Measurements from ENCODE around the gene TACSTD2. TPM values are rescaled to one million over a fixed set of nuclear protein-coding genes. Genes with fewer than 3 reads are reported as not detected.
A peak's percentile ranks its signal among the peaks of the same experiment; 100 is the strongest.
"Not testable (repeated sequence)": the region's sequence is repeated elsewhere in the genome, so short reads cannot be mapped to it uniquely, and the experiment has no call there.

Gene TACSTD2, protein sequence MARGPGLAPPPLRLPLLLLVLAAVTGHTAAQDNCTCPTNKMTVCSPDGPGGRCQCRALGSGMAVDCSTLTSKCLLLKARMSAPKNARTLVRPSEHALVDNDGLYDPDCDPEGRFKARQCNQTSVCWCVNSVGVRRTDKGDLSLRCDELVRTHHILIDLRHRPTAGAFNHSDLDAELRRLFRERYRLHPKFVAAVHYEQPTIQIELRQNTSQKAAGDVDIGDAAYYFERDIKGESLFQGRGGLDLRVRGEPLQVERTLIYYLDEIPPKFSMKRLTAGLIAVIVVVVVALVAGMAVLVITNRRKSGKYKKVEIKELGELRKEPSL
- total RNA-seq (40.6 TPM), polyA plus RNA-seq (89.6 TPM)

DNA sequence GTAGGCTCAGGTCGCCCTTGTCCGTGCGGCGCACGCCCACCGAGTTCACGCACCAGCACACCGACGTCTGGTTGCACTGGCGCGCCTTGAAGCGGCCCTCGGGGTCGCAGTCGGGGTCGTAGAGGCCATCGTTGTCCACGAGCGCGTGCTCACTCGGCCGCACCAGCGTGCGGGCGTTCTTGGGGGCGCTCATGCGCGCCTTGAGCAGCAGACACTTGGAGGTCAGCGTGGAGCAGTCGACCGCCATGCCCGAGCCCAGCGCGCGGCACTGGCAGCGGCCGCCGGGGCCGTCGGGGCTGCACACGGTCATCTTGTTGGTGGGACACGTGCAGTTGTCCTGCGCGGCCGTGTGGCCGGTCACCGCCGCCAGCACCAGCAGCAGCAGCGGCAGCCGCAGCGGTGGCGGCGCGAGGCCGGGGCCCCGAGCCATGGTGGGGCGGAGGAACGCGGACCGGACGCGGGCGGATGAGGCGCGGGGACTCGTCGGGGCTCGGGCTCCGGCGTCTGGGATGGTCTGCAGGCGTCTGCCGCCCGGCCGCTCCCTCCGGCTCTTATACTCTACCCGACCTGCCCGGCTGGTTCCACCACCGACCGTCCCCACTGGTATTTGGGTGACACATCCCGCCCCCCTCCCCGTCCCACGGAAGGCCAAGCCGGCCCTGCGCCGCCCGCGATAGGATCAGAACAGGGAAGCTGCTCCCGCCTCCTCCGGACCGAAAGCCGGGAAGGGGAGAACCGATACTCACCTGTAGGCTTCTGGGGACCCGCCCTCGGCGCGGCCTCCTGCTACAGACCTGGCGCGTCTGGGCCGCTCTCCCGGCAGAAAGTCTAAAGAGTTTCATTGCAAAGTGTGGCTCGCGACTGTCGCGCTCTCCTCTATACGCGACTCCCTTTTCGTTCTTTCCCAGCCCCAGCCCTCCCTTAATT lies at the start of gene TACSTD2:
TACSTD2 (minus strand) TSS at position 526 of the 927 bp plus-strand sequence; CDS start at position 430, 96 bp downstream.
- peak within 1 kb of the TSS; percentile 47 for H3K4me3 ChIP-seq (ENCODE audit: low read depth, low read length)
- DNase-seq (ENCODE audit: extremely low spot score), result peak; percentile 65
- H3K36me3 ChIP-seq (ENCODE audit: insufficient read depth), result no peaks in the 10 kb centered on the region
- peaks cover 3% of the 10 kb centered on the region for H3K4me1 ChIP-seq (ENCODE audit: insufficient read depth)
- peak within 1 kb of the TSS; percentile 88 for H3K27ac ChIP-seq (ENCODE audit: low read depth)
- 7% methylated on average over 107 of the region's 107 CpGs for WGBS

DNA sequence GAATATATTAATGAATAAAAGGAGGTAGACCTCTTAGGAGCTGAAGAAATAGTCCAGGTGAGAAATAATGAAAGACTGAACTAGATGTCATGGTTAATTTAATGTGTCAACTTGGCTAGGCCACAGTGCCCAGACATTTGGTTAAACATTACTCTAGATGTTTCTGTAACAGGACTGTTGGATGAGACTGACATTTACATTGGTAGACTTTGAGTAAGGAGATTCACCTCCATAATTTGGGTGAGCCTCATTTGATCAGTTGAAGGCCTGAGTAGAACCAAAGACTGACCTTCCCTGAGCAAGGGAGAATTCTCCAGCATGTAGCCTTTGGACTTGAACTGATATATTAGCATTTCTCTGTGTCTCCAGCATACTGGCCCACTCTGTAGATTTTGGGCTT lies 49.2 kb upstream of the TACSTD2 start:
- H3K4me3 ChIP-seq (ENCODE audit: low read depth, low read length), result no peak overlapping the region
- H3K36me3 ChIP-seq (ENCODE audit: insufficient read depth), result no peaks in the 10 kb centered on the region
- no peak for DNase-seq (ENCODE audit: extremely low spot score)
- no peaks in the 10 kb centered on the region for H3K4me1 ChIP-seq (ENCODE audit: insufficient read depth)
- H3K27ac ChIP-seq (ENCODE audit: low read depth), result no peak overlapping the region

DNA sequence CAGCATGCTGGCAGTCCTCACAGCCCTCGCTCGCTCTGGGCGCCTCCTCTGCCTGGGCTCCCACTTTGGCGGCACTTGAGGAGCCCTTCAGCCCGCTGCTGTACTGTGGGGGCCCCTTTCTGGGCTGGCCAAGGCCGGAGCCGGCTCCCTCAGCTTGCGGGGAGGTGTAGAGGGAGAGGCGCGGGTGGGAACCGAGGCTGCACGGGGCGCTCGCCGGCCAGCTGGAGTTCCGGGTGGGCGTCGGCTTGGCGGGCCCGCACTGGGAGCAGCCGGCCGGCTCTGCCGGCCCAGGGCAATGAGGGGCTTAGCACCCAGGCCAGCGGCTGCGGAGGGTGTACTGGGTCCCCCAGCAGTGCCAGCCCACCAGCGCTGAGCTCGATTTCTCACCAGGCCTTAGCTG lies 46.2 kb upstream of the TACSTD2 start:
- not testable (repeated sequence) for H3K4me3 ChIP-seq (ENCODE audit: low read depth, low read length); H3K27ac ChIP-seq (ENCODE audit: low read depth); DNase-seq (ENCODE audit: extremely low spot score); H3K4me1 ChIP-seq (ENCODE audit: insufficient read depth); H3K36me3 ChIP-seq (ENCODE audit: insufficient read depth)
- WGBS, result 95% methylated on average over 23 of the region's 27 CpGs

DNA sequence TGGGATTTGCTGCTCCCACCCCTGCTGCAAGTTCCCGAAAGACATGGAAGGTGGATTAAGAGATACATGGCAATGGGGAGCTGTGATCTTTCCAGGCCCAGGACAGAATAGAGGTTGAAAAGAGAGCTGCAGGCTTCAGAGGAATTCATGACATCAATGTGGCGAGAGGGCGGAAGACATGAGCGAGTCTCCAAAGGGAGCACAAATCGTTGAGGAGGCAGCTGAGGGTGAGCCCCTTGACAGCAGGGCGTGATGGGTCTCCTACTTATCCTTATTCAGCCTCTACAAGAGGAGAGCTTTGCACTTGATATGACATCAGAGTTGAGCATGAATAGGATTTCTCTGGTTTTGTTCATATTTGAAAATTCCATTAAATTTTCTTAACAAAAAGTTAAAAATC lies 45.5 kb upstream of the TACSTD2 start:
- no peaks in the 10 kb centered on the region for H3K36me3 ChIP-seq (ENCODE audit: insufficient read depth)
- WGBS, result 94% methylated on average over 6 of the region's 6 CpGs
- peaks cover 2% of the 10 kb centered on the region for H3K4me1 ChIP-seq (ENCODE audit: insufficient read depth)
- H3K4me3 ChIP-seq (ENCODE audit: low read depth, low read length), result no peak overlapping the region
- H3K27ac ChIP-seq (ENCODE audit: low read depth), result no peak overlapping the region
- DNase-seq (ENCODE audit: extremely low spot score), result no peak

DNA sequence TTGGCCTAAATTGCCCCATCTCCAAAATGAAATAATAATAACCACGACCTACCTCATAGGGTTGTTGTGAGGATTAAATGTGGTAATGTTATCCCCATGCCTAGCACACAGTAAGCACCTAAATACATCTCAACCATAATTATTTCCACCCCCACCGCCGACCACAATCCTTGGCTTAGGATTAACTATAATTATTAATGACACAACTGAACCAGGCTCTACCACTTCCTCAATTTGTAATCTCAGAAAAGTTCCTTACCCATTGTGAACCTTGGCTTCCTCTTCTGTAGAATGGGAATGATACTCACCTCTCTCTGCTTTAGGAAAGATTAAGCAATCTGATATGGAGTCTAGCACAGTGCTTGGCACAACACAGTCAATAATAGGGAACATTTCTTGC lies 44.3 kb upstream of the TACSTD2 start:
- Histone ChIP-seq H3K4me1 (ENCODE audit: insufficient read depth) (peaks cover 2% of the 10 kb centered on the region), H3K36me3 (ENCODE audit: insufficient read depth) (no peaks in the 10 kb centered on the region), H3K27ac (ENCODE audit: low read depth) (no peak overlapping the region), H3K4me3 (ENCODE audit: low read depth, low read length) (no peak overlapping the region)
- WGBS, result 83% methylated on average over 3 of the region's 3 CpGs
- DNase-seq (ENCODE audit: extremely low spot score), result no peak

DNA sequence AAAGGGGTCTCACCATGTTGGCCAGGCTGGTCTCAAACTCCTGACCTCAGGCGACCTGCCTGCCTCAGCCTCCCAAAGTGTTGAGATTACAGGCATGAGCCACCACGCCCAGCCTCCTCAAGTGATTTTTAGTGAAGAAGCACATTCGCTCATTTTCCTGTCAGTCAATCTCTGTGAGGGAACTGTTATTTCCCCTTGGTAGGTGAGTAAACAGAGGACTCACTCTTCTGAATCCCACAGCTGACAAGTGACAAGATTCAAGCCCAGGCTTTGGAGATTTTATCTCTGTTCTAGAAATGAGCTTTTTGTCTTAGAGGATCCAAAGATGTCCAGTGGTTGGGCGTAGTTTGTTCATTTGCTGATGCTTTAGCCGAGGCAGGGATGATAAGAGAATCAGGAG lies 43.9 kb upstream of the TACSTD2 start:
- DNase-seq (ENCODE audit: extremely low spot score), result no peak
- no peak overlapping the region for H3K4me3 ChIP-seq (ENCODE audit: low read depth, low read length)
- no peaks in the 10 kb centered on the region for H3K36me3 ChIP-seq (ENCODE audit: insufficient read depth)
- no peak overlapping the region for H3K27ac ChIP-seq (ENCODE audit: low read depth)
- 80% methylated on average over 5 of the region's 5 CpGs for WGBS
- H3K4me1 ChIP-seq (ENCODE audit: insufficient read depth), result peaks cover 2% of the 10 kb centered on the region

DNA sequence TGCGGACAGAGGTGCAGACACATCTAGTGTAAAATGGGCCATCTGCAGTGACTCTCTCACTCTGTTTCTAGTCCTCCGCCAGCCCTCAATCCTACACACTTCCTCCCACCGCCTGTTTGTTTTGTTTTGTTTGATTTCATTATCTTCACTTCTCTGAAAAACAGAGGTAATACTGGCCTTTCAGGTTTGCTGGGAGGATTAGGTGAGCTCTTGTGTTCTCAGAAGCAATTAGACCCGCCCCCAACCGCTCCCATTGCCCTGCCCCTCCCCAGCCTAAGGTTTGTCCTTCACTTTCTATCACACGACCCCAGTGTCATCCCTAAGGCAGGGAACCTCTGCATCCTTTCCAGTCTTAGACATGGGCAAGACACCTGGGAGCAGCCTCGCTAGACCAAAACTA lies 43.2 kb upstream of the TACSTD2 start:
- peak; percentile 79 for DNase-seq (ENCODE audit: extremely low spot score)
- Histone ChIP-seq H3K27ac (ENCODE audit: low read depth) (peak overlapping the region; percentile 32), H3K4me1 (ENCODE audit: insufficient read depth) (peaks cover 2% of the 10 kb centered on the region), H3K36me3 (ENCODE audit: insufficient read depth) (no peaks in the 10 kb centered on the region), H3K4me3 (ENCODE audit: low read depth, low read length) (no peak overlapping the region)
- WGBS, result 76% methylated on average over 7 of the region's 7 CpGs

DNA sequence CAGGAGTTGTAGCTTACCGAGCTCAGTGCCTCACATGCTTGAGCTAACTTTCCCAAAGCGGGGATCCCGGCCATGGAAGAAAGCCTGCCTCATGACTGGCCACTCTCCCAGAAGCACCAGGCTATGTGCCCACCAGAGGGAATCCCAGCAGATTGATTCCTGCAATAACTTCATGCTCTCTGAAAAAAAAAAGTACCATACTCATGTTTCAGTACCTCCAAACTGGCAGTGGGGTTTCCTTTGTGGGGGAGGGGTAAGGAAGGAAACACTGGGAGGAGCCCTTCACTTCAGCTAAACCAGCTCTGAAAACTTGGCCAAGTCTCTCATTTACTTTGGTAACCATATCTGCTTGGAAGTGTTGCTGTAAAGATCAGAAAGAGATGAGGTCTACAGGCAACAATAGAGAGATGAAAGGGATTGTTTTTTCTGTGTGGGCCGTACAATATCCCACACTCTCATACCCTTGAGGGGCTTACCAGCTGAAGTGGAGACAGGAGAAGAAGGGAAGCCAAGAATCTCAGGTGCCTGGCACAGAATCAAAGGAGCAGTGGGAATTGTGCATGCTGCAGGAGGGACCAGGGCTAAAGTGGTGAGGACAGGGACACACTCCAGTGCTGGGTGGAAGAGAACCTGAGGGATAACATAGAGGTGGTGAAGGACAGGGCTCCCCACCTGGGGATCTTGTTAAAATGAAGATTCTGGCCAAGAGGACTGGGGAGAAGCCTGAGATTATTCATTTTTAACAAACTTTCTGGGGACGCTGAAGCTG lies 42.4 kb upstream of the TACSTD2 start:
- WGBS, result 61% methylated on average over 5 of the region's 5 CpGs
- H3K36me3 ChIP-seq (ENCODE audit: insufficient read depth), result no peaks in the 10 kb centered on the region
- H3K4me3 ChIP-seq (ENCODE audit: low read depth, low read length), result no peak overlapping the region
- H3K27ac ChIP-seq (ENCODE audit: low read depth), result peak overlapping the region; percentile 32
- peaks cover 2% of the 10 kb centered on the region for H3K4me1 ChIP-seq (ENCODE audit: insufficient read depth)
- DNase-seq (ENCODE audit: extremely low spot score), result no peak

DNA sequence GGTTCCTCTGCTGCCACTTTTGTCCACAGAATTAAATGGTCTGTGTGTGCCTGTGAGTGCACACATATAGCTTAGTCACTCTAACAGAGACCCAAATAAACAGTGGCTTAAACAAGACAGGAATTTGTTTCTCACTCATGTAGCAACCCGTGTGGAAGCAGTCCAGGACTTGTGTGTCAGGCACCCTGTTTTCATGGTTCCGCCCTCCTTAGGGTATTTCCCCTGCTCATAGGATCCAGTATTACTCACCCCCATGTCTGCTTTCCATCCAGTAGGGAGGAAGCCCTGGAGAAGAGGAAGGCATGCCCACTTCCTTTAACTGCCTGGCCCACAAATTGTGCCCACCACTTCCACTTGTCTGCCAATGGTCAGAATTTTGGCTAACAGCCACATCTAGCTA lies 41.3 kb upstream of the TACSTD2 start:
- Histone ChIP-seq H3K4me3 (ENCODE audit: low read depth, low read length) (no peak overlapping the region), H3K36me3 (ENCODE audit: insufficient read depth) (no peaks in the 10 kb centered on the region), H3K27ac (ENCODE audit: low read depth) (no peak overlapping the region), H3K4me1 (ENCODE audit: insufficient read depth) (peaks cover 2% of the 10 kb centered on the region)
- DNase-seq (ENCODE audit: extremely low spot score), result peak; percentile 59
- WGBS, result 42% methylated on average over 2 of the region's 2 CpGs

DNA sequence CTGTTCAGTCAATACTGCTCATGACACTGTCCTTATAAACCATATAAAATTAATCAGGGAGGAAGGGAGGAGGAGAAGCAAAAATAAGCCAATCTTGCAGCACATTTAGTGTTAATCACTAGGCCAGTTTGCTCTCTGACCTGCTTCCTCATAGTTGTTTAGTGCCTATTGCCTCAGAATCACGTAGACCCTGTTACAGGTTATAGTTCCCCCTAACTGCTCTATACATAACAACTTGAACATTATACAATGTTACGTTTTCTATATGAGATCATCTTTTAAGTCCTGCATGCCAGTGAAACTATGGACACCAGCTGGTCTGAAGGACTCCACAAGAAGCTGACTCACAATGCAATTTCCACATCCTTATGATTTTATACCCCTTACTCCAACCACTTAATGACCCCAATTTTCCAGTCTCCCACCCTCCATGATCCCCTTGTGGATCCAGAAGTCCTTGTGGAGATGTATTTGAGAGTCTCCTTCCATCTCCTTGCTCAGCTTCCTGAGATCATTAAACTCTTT lies 34.9 kb upstream of the TACSTD2 start:
- WGBS, result 54% methylated on average over 2 of the region's 2 CpGs
- H3K27ac ChIP-seq (ENCODE audit: low read depth), result no peak overlapping the region
- no peak for DNase-seq (ENCODE audit: extremely low spot score)
- H3K36me3 ChIP-seq (ENCODE audit: insufficient read depth), result no peaks in the 10 kb centered on the region
- H3K4me3 ChIP-seq (ENCODE audit: low read depth, low read length), result no peak overlapping the region
- H3K4me1 ChIP-seq (ENCODE audit: insufficient read depth), result no peaks in the 10 kb centered on the region

DNA sequence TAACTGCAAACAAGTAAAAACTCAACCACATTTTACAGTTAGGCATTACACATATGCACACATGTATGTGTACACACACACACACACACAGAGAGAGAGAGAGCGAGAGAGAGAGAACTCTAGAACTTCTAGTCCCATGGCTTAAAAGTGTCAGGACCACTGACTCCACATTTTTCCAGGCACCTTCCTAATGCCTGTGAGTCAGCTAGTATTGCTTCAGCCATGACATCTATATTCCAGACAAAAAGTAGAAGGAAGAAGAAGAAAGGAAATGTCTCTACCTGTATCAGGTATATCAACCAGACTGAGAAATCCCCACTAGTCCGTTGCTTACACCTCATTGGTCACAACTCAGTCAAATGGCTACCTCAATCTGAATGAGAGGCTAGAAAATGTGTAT lies 31.9 kb upstream of the TACSTD2 start:
- no peaks in the 10 kb centered on the region for H3K4me1 ChIP-seq (ENCODE audit: insufficient read depth)
- no peak overlapping the region for H3K4me3 ChIP-seq (ENCODE audit: low read depth, low read length)
- H3K27ac ChIP-seq (ENCODE audit: low read depth), result no peak overlapping the region
- DNase-seq (ENCODE audit: extremely low spot score), result no peak
- H3K36me3 ChIP-seq (ENCODE audit: insufficient read depth), result no peaks in the 10 kb centered on the region
- WGBS, result 82% methylated on average over 2 of the region's 2 CpGs

DNA sequence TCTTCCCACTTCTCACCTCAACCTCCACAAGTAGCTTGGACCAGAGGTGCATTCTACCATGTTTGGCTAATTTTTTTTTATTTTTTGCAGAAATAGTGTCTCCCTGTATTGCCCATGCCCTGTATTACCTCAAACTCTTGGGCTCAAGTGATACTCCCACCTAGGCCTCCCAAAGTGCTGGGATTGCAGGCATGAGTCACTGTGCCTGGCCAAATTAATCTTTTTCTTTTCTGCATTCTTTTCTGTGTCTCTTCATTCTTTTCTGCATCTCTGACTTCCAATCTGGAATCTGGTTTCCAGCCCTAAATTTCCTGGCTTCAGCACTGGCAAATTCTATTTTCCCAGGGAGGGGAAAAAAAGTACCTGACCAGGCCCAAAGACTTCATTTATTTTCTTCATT lies 31.2 kb upstream of the TACSTD2 start:
- Histone ChIP-seq H3K4me1 (ENCODE audit: insufficient read depth) (no peaks in the 10 kb centered on the region), H3K36me3 (ENCODE audit: insufficient read depth) (no peaks in the 10 kb centered on the region), H3K27ac (ENCODE audit: low read depth) (no peak overlapping the region), H3K4me3 (ENCODE audit: low read depth, low read length) (no peak overlapping the region)
- no peak for DNase-seq (ENCODE audit: extremely low spot score)

DNA sequence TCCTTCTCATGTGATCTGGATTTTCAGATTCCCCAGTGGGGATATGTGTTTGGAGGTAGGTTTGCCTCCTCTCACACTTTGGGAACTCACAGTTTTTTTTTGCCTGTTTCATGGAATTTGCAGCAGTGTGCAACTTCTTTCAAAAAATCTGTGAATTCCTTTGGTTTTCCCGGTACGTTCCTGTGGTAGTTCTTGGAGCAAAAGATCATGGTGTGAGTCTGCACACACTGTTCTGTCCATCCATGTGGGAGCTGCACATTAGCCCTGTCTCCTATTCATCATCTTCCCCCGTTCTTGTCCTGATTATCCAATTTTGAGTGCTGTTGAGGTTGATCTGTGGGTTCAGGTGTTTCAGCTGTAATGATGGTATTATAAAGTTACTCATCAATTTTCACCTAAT lies 30.3 kb upstream of the TACSTD2 start:
- H3K4me3 ChIP-seq (ENCODE audit: low read depth, low read length), result no peak overlapping the region
- H3K4me1 ChIP-seq (ENCODE audit: insufficient read depth), result no peaks in the 10 kb centered on the region
- no peak overlapping the region for H3K27ac ChIP-seq (ENCODE audit: low read depth)
- WGBS, result 90% methylated on average over 3 of the region's 3 CpGs
- no peaks in the 10 kb centered on the region for H3K36me3 ChIP-seq (ENCODE audit: insufficient read depth)
- no peak for DNase-seq (ENCODE audit: extremely low spot score)
